Measurements from ENCODE around the gene CCDC187.

DNA sequence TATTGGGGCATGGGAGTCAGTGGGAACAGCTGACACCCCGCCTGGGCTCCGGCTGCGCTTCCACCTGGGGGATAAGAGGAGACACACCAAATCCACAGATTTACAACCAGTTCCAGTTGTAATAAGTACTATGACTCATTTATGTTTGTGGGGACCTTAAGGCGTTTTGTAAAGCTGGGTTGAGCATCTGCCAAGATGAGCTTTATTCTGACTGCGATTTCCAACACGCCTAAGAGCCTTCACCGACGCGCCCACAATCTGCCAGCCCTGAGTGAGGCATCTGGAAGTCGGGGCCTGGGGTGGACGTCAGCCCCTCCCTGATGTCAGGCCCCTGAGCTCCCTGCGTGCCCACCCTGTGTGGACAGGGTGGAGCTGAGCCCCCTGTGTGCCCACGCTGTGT, 84.6 kb downstream of the CCDC187 start:
- TF ChIP-seq, protein P1, sequence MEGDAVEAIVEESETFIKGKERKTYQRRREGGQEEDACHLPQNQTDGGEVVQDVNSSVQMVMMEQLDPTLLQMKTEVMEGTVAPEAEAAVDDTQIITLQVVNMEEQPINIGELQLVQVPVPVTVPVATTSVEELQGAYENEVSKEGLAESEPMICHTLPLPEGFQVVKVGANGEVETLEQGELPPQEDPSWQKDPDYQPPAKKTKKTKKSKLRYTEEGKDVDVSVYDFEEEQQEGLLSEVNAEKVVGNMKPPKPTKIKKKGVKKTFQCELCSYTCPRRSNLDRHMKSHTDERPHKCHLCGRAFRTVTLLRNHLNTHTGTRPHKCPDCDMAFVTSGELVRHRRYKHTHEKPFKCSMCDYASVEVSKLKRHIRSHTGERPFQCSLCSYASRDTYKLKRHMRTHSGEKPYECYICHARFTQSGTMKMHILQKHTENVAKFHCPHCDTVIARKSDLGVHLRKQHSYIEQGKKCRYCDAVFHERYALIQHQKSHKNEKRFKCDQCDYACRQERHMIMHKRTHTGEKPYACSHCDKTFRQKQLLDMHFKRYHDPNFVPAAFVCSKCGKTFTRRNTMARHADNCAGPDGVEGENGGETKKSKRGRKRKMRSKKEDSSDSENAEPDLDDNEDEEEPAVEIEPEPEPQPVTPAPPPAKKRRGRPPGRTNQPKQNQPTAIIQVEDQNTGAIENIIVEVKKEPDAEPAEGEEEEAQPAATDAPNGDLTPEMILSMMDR (conservative IDR thresholded peaks at IDR 0.05; ENCODE audit: low read depth, low read length): no peak
- no peak for TF ChIP-seq EZH2 (IDR thresholded peaks at IDR 0.05; ENCODE audit: borderline replicate concordance, low read depth, low read length, poor library complexity, severe bottlenecking)
